GM18870 (cell line): ENCODE measurements around the gene FOS.
"Not testable (repeated sequence)": the region's sequence is repeated elsewhere in the genome, so short reads cannot be mapped to it uniquely, and the experiment has no call there.

Source experiments
- ATAC-seq: cut with Tn5 transposase; IDR thresholded peaks from one replicate; pipeline ENCODE4 v1.9.1; 2021; ENCODE audit warnings: moderate library complexity; ENCODE audit not compliant: unreplicated experiment

FOS gene

GRCh38 chr14:75278422-75279152 lies at the start of gene FOS:
TSS of gene FOS (plus strand) at chr14:75278828. CDS start at chr14:75278983, 155 bp downstream.
- ATAC-seq = peak; percentile 74

GRCh38 chr14:75229661-75230139 lies 48.9 kb upstream of the FOS start:
- ATAC-seq = no peak

GRCh38 chr14:75230140-75230792 lies 48.4 kb upstream of the FOS start:
- ATAC-seq = peak; percentile 45

- no peak for ATAC-seq
Observed at GRCh38 chr14:75231320-75231719, 47.3 kb upstream of the FOS start.

- no peak for ATAC-seq
Observed at GRCh38 chr14:75232191-75232590, 46.4 kb upstream of the FOS start.

- ATAC-seq = no peak
Observed at GRCh38 chr14:75232597-75232996, 46.0 kb upstream of the FOS start.

GRCh38 chr14:75234173-75235115 lies 44.2 kb upstream of the FOS start:
- ATAC-seq = no peak

- not testable (repeated sequence) for ATAC-seq
Observed at GRCh38 chr14:75235198-75235597, 43.4 kb upstream of the FOS start.

- ATAC-seq = no peak
Observed at GRCh38 chr14:75236467-75236866, 42.2 kb upstream of the FOS start.

GRCh38 chr14:75236901-75237419 lies 41.7 kb upstream of the FOS start:
- no peak for ATAC-seq

- no peak for ATAC-seq
Observed at GRCh38 chr14:75238756-75239455, 39.7 kb upstream of the FOS start.

- no peak for ATAC-seq
Observed at GRCh38 chr14:75240781-75241180, 37.8 kb upstream of the FOS start.

- no peak for ATAC-seq
Observed at GRCh38 chr14:75242546-75243273, 35.9 kb upstream of the FOS start.

- ATAC-seq = no peak
Observed at GRCh38 chr14:75244121-75244520, 34.5 kb upstream of the FOS start.

GRCh38 chr14:75246546-75247285 lies 31.9 kb upstream of the FOS start:
- ATAC-seq = no peak

- no peak for ATAC-seq
Observed at GRCh38 chr14:75247286-75247922, 31.2 kb upstream of the FOS start.

- no peak for ATAC-seq
Observed at GRCh38 chr14:75247939-75248338, 30.7 kb upstream of the FOS start.

GRCh38 chr14:75249251-75249957 lies 29.2 kb upstream of the FOS start:
- ATAC-seq = peak; percentile 89
